Measurements from ENCODE around the gene CCNF.

The CCNF gene

DNA sequence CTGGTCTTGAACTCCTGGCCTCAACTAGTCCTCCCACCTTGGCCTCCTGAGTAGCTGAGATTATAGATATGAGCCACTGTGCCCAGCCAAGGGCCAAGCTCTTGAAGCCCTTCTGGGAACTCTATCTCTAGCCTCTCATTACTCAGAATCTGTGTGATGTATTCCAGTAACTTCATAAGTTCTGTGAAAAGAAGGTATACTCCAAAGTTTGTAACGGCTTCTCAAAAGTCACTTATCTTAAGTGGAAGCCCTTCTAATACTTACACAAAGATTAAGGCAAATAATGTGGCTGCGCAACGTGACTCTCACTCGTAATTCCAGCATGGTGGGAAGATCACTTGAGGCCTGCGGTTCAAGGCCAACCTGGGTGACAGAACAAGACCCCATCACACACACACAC lies 65.4 kb downstream of the CCNF start:
- Histone ChIP-seq H3K4me1 (ENCODE audit: control insufficient read depth in 1 of 2, insufficient read depth in 2 of 2, low read length in 2 of 2) (peaks cover 0 to 23% of the 10 kb centered on the region in 2 donors), H3K27ac (ENCODE audit: low read length) (no peak overlapping the region)

DNA sequence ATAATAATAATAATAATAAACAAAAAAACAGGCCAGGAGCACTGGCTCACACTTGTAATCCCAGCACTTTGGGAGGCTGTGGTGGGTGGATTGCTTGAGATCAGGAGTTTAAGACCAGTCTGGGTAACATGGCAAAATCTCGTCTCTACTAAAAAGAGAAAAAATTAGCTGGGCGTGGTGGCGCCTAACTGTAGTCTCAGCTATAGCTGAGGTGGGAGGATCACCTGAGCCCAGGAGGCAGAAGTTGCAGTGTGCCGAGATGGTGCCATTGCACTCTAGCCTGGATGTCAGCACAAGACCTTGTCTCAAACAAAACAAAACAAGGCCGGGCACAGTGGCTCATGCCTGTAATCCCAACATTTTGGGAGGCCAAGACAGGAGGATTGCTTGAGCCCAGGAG lies 65.8 kb downstream of the CCNF start:
- Histone ChIP-seq H3K36me3 (ENCODE audit: control insufficient read depth in 1 of 2, insufficient read depth in 2 of 2, low read length in 2 of 2) (peaks cover 3 to 38% of the 10 kb centered on the region in 2 donors), H3K4me1 (ENCODE audit: control insufficient read depth in 1 of 2, insufficient read depth in 2 of 2, low read length in 2 of 2) (peaks cover 0 to 23% of the 10 kb centered on the region in 2 donors), H3K4me3 (ENCODE audit: low read depth in 1 of 2, low read length in 2 of 2) (no peak overlapping the region), H3K9me3 (ENCODE audit: control insufficient read depth in 1 of 2, low read length in 2 of 2) (no peaks in the 10 kb centered on the region), H3K27ac (ENCODE audit: low read length) (no peak overlapping the region), H3K27me3 (ENCODE audit: low read depth, low read length) (no peaks in the 10 kb centered on the region)

More for the DNA sequence above, 65.4 kb downstream of the CCNF start:
- H3K9me3 ChIP-seq (ENCODE audit: control insufficient read depth in 1 of 2, low read length in 2 of 2) = no peaks in the 10 kb centered on the region
- H3K36me3 ChIP-seq (ENCODE audit: control insufficient read depth in 1 of 2, insufficient read depth in 2 of 2, low read length in 2 of 2) = peaks cover 3 to 42% of the 10 kb centered on the region in 2 donors
- no peaks in the 10 kb centered on the region for H3K27me3 ChIP-seq (ENCODE audit: low read depth, low read length)
- no peak overlapping the region for H3K4me3 ChIP-seq (ENCODE audit: low read depth in 1 of 2, low read length in 2 of 2)

DNA sequence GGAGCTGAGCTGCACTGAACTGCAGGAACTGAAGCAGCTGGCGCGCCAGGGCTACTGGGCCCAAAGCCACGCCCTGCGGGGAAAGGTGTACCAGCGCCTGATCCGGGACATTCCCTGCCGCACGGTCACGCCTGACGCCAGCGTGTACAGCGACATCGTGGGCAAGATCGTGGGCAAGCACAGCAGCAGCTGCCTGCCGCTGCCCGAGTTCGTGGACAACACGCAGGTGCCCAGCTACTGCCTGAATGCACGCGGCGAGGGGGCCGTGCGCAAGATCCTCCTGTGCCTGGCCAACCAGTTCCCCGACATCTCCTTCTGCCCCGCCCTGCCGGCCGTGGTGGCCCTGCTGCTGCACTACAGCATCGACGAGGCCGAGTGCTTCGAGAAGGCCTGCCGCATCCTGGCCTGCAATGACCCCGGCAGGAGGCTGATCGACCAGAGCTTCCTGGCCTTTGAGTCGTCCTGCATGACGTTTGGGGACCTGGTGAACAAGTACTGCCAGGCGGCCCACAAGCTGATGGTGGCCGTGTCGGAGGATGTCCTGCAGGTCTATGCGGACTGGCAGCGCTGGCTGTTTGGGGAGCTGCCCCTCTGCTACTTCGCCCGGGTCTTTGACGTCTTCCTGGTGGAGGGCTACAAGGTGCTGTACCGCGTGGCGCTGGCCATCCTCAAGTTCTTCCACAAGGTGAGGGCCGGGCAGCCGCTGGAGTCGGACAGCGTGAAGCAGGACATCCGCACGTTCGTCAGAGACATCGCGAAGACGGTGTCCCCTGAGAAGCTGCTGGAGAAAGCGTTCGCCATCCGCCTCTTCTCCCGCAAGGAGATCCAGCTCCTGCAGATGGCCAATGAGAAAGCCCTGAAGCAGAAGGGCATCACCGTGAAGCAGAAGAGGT lies 67.2 kb downstream of the CCNF start:
- Histone ChIP-seq H3K27ac (ENCODE audit: low read length) (no peak overlapping the region), H3K9me3 (ENCODE audit: control insufficient read depth in 1 of 2, low read length in 2 of 2) (no peaks in the 10 kb centered on the region), H3K27me3 (ENCODE audit: low read depth, low read length) (no peaks in the 10 kb centered on the region), H3K4me1 (ENCODE audit: control insufficient read depth in 1 of 2, insufficient read depth in 2 of 2, low read length in 2 of 2) (peaks cover 0 to 31% of the 10 kb centered on the region in 2 donors), H3K4me3 (ENCODE audit: low read depth in 1 of 2, low read length in 2 of 2) (no peak overlapping the region), H3K36me3 (ENCODE audit: control insufficient read depth in 1 of 2, insufficient read depth in 2 of 2, low read length in 2 of 2) (peaks cover 3 to 32% of the 10 kb centered on the region in 2 donors)

DNA sequence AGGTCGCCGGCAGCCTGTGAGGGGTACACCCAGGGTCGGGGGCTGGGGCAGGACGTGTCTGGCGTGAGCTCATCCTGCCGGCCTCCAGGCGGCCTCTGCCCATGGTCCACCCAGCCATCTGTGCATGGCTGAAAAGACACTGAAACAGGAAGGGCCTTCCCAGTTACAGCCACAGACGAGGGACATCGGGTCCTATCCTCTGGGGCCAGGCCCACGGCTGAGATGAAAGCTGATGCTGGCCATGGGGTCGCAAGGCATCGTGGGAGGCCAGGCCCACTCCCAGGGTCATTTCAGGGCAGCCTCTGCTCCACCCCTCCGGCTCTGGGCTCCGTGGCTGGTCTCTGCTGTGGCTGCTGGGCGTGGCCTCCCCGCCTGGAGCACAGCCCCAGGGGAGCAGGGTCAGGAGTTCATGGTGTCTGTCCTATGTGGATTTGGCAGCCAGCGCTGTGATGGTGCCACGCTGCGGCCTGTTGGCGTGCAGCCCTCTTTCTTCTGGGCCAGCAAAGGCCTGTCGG lies 67.9 kb downstream of the CCNF start:
- peaks cover 4 to 38% of the 10 kb centered on the region in 2 donors for H3K4me1 ChIP-seq (ENCODE audit: control insufficient read depth in 1 of 2, insufficient read depth in 2 of 2, low read length in 2 of 2)
- H3K9me3 ChIP-seq (ENCODE audit: control insufficient read depth in 1 of 2, low read length in 2 of 2) = no peaks in the 10 kb centered on the region
- no peaks in the 10 kb centered on the region for H3K27me3 ChIP-seq (ENCODE audit: low read depth, low read length)
- no peak overlapping the region for H3K4me3 ChIP-seq (ENCODE audit: low read depth in 1 of 2, low read length in 2 of 2)
- H3K27ac ChIP-seq (ENCODE audit: low read length) = no peak overlapping the region
- peaks cover 3 to 32% of the 10 kb centered on the region in 2 donors for H3K36me3 ChIP-seq (ENCODE audit: control insufficient read depth in 1 of 2, insufficient read depth in 2 of 2, low read length in 2 of 2)

DNA sequence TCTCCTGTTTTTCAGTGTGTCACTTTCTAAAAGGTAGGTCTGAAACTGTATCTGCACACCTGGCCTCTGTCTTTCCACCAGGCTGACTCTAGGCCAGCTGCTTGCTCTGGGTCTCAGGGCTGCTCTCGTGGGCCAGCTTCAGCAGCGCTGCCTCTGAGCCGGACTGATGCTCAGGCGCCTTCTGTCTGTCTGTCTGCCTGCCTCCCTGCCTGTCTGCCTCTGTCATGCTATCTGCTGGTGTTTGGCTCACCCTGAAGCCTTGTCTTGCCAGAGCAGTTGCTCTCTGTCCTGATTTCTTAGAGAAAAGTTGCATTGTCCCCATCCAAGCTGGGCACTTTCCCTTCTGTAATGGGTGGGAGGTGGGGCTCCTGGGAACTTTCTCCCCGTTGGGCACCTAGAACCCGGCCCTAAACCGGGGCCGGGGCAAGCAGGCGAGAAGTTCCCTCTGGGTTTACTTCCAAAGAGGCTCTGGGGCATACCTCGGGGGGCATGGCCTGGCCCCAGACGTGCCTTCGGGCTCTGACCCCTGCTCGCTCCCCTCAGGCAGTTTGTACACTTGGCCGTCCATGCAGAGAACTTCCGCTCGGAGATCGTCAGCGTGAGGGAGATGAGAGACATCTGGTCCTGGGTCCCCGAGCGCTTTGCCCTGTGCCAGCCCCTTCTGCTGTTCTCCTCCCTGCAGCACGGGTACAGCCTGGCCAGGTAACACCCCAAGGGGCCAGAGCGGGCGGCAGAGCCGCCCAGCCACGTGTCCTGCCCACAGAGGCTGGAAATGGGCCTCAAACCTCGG lies 68.6 kb downstream of the CCNF start:
- H3K27ac ChIP-seq (ENCODE audit: low read length) = no peak overlapping the region
- H3K27me3 ChIP-seq (ENCODE audit: low read depth, low read length) = no peaks in the 10 kb centered on the region
- H3K4me1 ChIP-seq (ENCODE audit: control insufficient read depth in 1 of 2, insufficient read depth in 2 of 2, low read length in 2 of 2) = peaks cover 4 to 41% of the 10 kb centered on the region in 2 donors

DNA sequence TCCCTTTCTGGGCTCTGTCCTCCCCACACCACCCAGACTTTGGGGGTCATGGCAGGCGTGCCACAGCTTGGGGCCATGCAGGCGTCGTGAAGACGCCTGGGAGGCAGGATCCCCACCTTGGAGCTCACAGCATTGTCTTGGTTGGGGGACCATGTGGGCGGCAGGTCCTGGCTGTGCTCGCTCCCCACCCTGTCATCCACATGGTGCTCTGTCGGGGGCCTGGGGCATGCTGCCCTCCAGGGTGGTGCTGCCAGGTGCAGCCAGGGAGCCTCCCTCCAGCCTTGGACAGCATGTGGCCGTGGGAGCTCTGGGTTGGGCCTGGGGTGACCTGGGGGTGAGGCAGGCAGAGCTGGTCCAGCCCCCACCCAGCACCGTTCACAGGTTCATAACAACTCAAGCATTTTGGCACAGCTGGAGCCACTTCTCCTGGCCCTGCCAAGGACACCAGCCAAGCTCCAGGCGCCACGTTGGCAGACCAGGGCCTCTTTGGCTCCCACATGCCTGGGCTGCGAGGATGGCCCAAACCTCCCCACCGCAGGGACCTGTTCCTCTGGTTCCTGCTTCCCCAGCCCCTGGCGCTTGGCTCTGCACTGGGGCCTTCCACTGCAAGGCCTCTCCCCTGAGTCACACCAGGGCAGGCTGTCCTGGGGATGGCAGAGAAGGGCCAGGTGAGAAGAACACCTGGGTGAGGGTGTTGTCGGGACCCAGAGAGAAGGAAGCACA lies 69.4 kb downstream of the CCNF start:
- peaks cover 4 to 44% of the 10 kb centered on the region in 2 donors for H3K4me1 ChIP-seq (ENCODE audit: control insufficient read depth in 1 of 2, insufficient read depth in 2 of 2, low read length in 2 of 2)
- no peak overlapping the region for H3K27ac ChIP-seq (ENCODE audit: low read length)
- peaks cover 3 to 32% of the 10 kb centered on the region in 2 donors for H3K36me3 ChIP-seq (ENCODE audit: control insufficient read depth in 1 of 2, insufficient read depth in 2 of 2, low read length in 2 of 2)
- H3K27me3 ChIP-seq (ENCODE audit: low read depth, low read length) = no peaks in the 10 kb centered on the region
- H3K4me3 ChIP-seq (ENCODE audit: low read depth in 1 of 2, low read length in 2 of 2) = no peak overlapping the region
- H3K9me3 ChIP-seq (ENCODE audit: control insufficient read depth in 1 of 2, low read length in 2 of 2) = no peaks in the 10 kb centered on the region

More for the DNA sequence above, 68.6 kb downstream of the CCNF start:
- no peaks in the 10 kb centered on the region for H3K9me3 ChIP-seq (ENCODE audit: control insufficient read depth in 1 of 2, low read length in 2 of 2)
- peaks cover 3 to 32% of the 10 kb centered on the region in 2 donors for H3K36me3 ChIP-seq (ENCODE audit: control insufficient read depth in 1 of 2, insufficient read depth in 2 of 2, low read length in 2 of 2)
- no peak overlapping the region for H3K4me3 ChIP-seq (ENCODE audit: low read depth in 1 of 2, low read length in 2 of 2)

DNA sequence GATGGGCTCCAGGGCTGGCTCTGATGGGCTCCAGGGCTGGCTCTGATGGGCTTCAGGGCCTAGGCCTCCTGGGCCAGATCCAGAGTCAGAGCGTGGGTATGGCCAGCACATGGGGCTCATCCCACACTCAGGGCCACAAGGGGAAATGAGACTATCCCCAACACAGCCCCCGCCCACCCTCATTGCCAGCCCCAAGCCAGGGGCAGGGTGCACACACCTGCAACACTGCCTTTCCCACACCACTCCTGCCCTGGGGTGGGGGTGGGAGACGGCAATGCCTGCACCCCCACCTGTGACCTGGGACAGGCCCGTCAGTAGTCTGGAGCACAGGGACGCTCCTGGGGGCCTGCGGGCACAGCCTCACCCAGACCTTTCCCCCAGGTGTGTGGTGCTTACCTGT lies 70.2 kb downstream of the CCNF start:
- H3K27ac ChIP-seq (ENCODE audit: low read length) = no peak overlapping the region
- peaks cover 3 to 32% of the 10 kb centered on the region in 2 donors for H3K36me3 ChIP-seq (ENCODE audit: control insufficient read depth in 1 of 2, insufficient read depth in 2 of 2, low read length in 2 of 2)
- H3K4me1 ChIP-seq (ENCODE audit: control insufficient read depth in 1 of 2, insufficient read depth in 2 of 2, low read length in 2 of 2) = peaks cover 4 to 44% of the 10 kb centered on the region in 2 donors
- no peaks in the 10 kb centered on the region for H3K27me3 ChIP-seq (ENCODE audit: low read depth, low read length)
- no peaks in the 10 kb centered on the region for H3K9me3 ChIP-seq (ENCODE audit: control insufficient read depth in 1 of 2, low read length in 2 of 2)
- H3K4me3 ChIP-seq (ENCODE audit: low read depth in 1 of 2, low read length in 2 of 2) = no peak overlapping the region

DNA sequence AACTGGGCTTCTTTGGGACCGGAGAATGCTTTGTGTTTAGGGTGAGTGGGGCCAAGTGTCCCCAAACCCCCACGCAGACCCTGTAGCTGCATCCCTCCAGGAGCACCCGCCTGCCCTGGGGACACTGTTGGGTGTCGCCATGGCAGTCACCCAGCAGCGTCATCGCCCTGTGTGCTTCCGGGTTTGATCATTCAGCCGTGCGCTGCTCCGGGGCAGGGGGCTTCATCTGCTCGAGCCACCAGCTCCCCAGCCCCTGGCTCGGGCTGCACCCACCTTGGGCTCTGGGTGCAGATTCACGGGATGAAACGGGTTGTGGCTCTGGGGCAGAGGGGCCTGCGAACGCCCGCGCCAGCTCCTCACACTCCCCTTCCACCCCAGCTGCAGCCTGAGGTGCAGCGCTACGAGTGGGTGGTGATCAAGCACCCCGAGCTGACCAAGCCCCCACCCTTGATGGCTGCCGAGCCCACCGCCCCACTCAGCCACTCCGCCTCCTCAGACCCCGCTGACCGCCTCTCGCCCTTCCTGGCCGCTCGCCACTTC lies 70.7 kb downstream of the CCNF start:
- Histone ChIP-seq H3K4me1 (ENCODE audit: control insufficient read depth in 1 of 2, insufficient read depth in 2 of 2, low read length in 2 of 2) (peaks cover 4 to 44% of the 10 kb centered on the region in 2 donors), H3K27ac (ENCODE audit: low read length) (no peak overlapping the region)

DNA sequence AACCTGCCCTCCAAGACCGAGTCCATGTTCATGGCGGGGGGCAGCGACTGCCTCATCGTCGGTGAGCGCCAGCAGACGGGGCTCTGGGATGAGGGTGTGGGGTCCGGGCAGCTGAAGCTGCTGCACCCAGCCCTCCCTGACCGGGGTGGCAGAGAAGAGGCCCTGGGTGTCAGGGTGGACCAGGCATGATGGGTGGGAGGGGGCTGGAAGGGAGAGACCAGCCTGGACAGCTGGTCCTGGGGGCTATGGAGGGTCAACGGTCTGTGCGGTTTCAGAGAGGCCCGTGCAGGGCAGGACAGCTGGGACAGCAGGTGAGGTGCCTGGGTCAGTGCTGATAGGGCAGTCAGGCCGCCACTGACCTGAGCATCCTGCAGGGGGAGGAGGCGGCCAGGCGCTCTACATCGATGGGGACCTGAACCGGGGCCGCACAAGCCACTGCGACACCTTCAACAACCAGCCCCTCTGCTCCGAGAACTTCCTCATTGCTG lies 71.2 kb downstream of the CCNF start:
- H3K27ac ChIP-seq (ENCODE audit: low read length) = no peak overlapping the region
- H3K27me3 ChIP-seq (ENCODE audit: low read depth, low read length) = no peaks in the 10 kb centered on the region
- peaks cover 4 to 44% of the 10 kb centered on the region in 2 donors for H3K4me1 ChIP-seq (ENCODE audit: control insufficient read depth in 1 of 2, insufficient read depth in 2 of 2, low read length in 2 of 2)
- H3K4me3 ChIP-seq (ENCODE audit: low read depth in 1 of 2, low read length in 2 of 2) = no peak overlapping the region
- no peaks in the 10 kb centered on the region for H3K9me3 ChIP-seq (ENCODE audit: control insufficient read depth in 1 of 2, low read length in 2 of 2)
- peaks cover 3 to 32% of the 10 kb centered on the region in 2 donors for H3K36me3 ChIP-seq (ENCODE audit: control insufficient read depth in 1 of 2, insufficient read depth in 2 of 2, low read length in 2 of 2)

More for the DNA sequence above, 70.7 kb downstream of the CCNF start:
- H3K36me3 ChIP-seq (ENCODE audit: control insufficient read depth in 1 of 2, insufficient read depth in 2 of 2, low read length in 2 of 2) = peaks cover 3 to 32% of the 10 kb centered on the region in 2 donors
- H3K4me3 ChIP-seq (ENCODE audit: low read depth in 1 of 2, low read length in 2 of 2) = no peak overlapping the region
- no peaks in the 10 kb centered on the region for H3K27me3 ChIP-seq (ENCODE audit: low read depth, low read length)
- H3K9me3 ChIP-seq (ENCODE audit: control insufficient read depth in 1 of 2, low read length in 2 of 2) = no peaks in the 10 kb centered on the region

DNA sequence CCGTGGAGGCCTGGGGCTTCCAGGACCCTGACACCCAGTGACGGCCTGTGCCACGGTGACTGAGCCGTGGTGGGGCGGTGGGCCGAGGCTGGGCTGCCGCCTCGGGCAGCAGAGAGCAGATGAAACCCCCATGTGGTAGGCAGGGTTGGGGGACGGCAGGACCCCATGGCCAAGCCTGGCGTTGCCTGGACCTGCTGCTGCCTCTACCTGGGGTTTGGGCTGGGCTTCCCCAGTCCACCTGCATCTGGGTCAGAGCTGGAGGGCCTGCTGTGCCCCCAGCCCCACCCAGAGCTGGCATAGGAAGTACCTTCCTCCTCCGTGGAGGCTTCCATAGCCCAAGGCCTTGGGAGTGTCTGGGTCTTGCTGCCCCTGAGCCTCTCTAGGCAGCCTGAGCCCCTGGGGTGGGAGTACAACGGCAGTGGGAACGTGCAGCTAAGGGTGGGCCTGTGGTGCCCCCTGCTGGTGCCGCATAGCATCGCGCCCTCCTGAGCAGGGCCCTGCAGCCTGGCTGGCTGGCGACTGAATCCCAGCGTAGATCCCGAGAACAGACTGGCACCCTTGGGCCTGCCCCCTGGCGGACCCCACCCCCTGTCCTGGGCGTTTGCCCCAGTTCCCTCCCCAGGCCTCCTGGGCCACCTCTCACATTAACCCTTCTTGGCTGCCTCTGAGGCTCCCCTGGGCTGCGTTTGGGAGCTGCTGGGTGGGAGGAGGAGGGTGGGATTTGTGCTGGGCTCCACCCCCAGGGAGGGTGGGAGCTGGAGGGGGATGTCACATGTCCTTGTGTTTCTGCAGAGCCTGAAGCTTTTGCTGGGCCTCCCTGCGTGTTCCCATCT lies 71.9 kb downstream of the CCNF start:
- H3K27ac ChIP-seq (ENCODE audit: low read length) = no peak overlapping the region

More for the DNA sequence above, 71.9 kb downstream of the CCNF start:
- H3K4me1 ChIP-seq (ENCODE audit: control insufficient read depth in 1 of 2, insufficient read depth in 2 of 2, low read length in 2 of 2) = peaks cover 4 to 44% of the 10 kb centered on the region in 2 donors
- H3K9me3 ChIP-seq (ENCODE audit: control insufficient read depth in 1 of 2, low read length in 2 of 2) = no peaks in the 10 kb centered on the region
- H3K4me3 ChIP-seq (ENCODE audit: low read depth in 1 of 2, low read length in 2 of 2) = peak overlapping the region in 1 of 2 donors; percentile 44
- H3K27me3 ChIP-seq (ENCODE audit: low read depth, low read length) = no peaks in the 10 kb centered on the region
- H3K36me3 ChIP-seq (ENCODE audit: control insufficient read depth in 1 of 2, insufficient read depth in 2 of 2, low read length in 2 of 2) = peaks cover 2 to 30% of the 10 kb centered on the region in 2 donors
